A549 (cell line): Measurements from ENCODE around the gene STAC. TPM values are rescaled to one million over a fixed set of nuclear protein-coding genes. Genes with fewer than 3 reads are reported as not detected.

ENCODE experiments used
- ATAC-seq, 2 experiments: fragments of 200-7000 bp in 1 of 2; fragments of >200 bp in 1 of 2; cut with Nextera tagmentation in 1 of 2; cut with Tn5 transposase in 1 of 2; 3 replicates each; pipeline versions ENCODE4 v1.8.0 to v1.9.1; 2018 to 2020; ENCODE audit warnings: mild to moderate bottlenecking in 1 of 2, moderate library complexity in 1 of 2
- CTCF ChIA-PET: fragments of 300-600 bp; sonication (Branson Sonifier 250); formaldehyde crosslinking; extraction: SDS; loops from one replicate; lab custom pipeline; 2021; ENCODE audit warnings: antibody characterized with exemption, inconsistent platforms; lab: Yijun Ruan, JAX
- POLR2A ChIA-PET: fragments of 350-600 bp; formaldehyde crosslinking; extraction: SDS; loops from one replicate; lab custom pipeline; 2021; ENCODE audit warnings: antibody characterized with exemption, inconsistent platforms; lab: Yijun Ruan, JAX
- DNase-seq, 2 experiments: peaks; one replicate each; pipeline versions ENCODE4 v3.0.0 to v3.0.0-alpha.2; 2011 to 2016; ENCODE audit warnings: low read depth in 1 of 2, low spot score in 1 of 2
- FAIRE-seq: peaks from 2 replicates; lab custom pipeline; 2011; peaks lifted over from hg19 to GRCh38; lab: Jason Lieb, UNC
- H3K27ac ChIP-seq, 2 experiments: fragments of >200 bp; sonication (Bioruptor Twin); formaldehyde crosslinking; 3 replicates each; pipeline ENCODE4 v1.5.1; 2016 to 2017
- H3K4me1 ChIP-seq: fragments of >200 bp; sonication (Bioruptor Twin); formaldehyde crosslinking; 3 replicates; pipeline ENCODE4 v1.6.1; 2016
- H3K4me2 ChIP-seq: fragments of >200 bp; sonication (Bioruptor Twin); formaldehyde crosslinking; 3 replicates; pipeline ENCODE4 v1.6.1; 2016
- H3K4me3 ChIP-seq: fragments of >200 bp; sonication (Bioruptor Twin); formaldehyde crosslinking; 3 replicates; pipeline ENCODE4 v1.5.1; 2016
- H3K9me3 ChIP-seq: fragments of >200 bp; sonication (Bioruptor Twin); formaldehyde crosslinking; 3 replicates; pipeline ENCODE4 v1.6.1; 2016
- CBX2 ChIP-seq: fragments of 200-600 bp; sonication (generic); IDR thresholded peaks from 2 replicates; pipeline ENCODE4 v1.6.1; 2016; ENCODE audit warnings: low read depth, mild to moderate bottlenecking, borderline replicate concordance
- CEBPB ChIP-seq, 2 experiments: fragments of >200 bp in 1 of 2; sonication (Bioruptor Twin) in 1 of 2; formaldehyde crosslinking in 1 of 2; IDR thresholded peaks; 2 replicates each; pipeline ENCODE4 v1.6.1; 2012 to 2016
- EHF ChIP-seq: fragments of 250-450 bp; sonication (Bioruptor Pico); IDR thresholded peaks from 2 replicates; pipeline ENCODE4 v1.5.0; 2020; ENCODE audit warnings: mild to moderate bottlenecking
- ESRRA ChIP-seq: fragments of 150-350 bp; IDR thresholded peaks from 2 replicates; pipeline ENCODE4 v1.6.1; 2014; ENCODE audit warnings: mild to moderate bottlenecking, low read length, borderline replicate concordance
- FOSB ChIP-seq: fragments of 250-450 bp; sonication (Bioruptor Pico); IDR thresholded peaks from 2 replicates; pipeline ENCODE4 v1.5.0; 2020; ENCODE audit warnings: mild to moderate bottlenecking, moderate library complexity
- FOSL2 ChIP-seq, 2 experiments: fragments of 450-650 bp in 1 of 2; fragments of >200 bp in 1 of 2; sonication (Bioruptor Twin) in 1 of 2; formaldehyde crosslinking; IDR thresholded peaks; 2 replicates each; pipeline versions ENCODE4 v1.5.0 to v1.6.1; 2016 to 2020; ENCODE audit warnings: mild to moderate bottlenecking in 1 of 2, moderate library complexity in 1 of 2
- HDAC2 ChIP-seq: fragments of 200-600 bp; sonication (generic); IDR thresholded peaks from 2 replicates; pipeline ENCODE4 v1.6.1; 2016
- HOXA7 ChIP-seq: fragments of 250-450 bp; sonication (Bioruptor Pico); IDR thresholded peaks from 2 replicates; pipeline ENCODE4 v1.5.0; 2020; ENCODE audit warnings: mild to moderate bottlenecking, moderate library complexity
- HOXB13 ChIP-seq: fragments of 250-450 bp; sonication (Bioruptor Pico); IDR thresholded peaks from 2 replicates; pipeline ENCODE4 v1.5.0; 2020; ENCODE audit warnings: low read depth, mild to moderate bottlenecking, moderate library complexity
- KDM5A ChIP-seq: fragments of 200-600 bp; sonication (generic); IDR thresholded peaks from 2 replicates; pipeline ENCODE4 v1.6.1; 2016; ENCODE audit warnings: antibody characterized with exemption, mild to moderate bottlenecking
- MAFK ChIP-seq: fragments of 450-650 bp; IDR thresholded peaks from 2 replicates; pipeline ENCODE4 v1.6.1; 2014; ENCODE audit not compliant: partially characterized antibody
- MAZ ChIP-seq: fragments of 150-350 bp; IDR thresholded peaks from 2 replicates; pipeline ENCODE4 v1.6.1; 2014; ENCODE audit warnings: antibody characterized with exemption, low read depth, low read length, borderline replicate concordance
- NPAS2 ChIP-seq: fragments of 250-450 bp; sonication (Bioruptor Pico); IDR thresholded peaks from 2 replicates; pipeline ENCODE4 v1.8.0; 2022; ENCODE audit warnings: mild to moderate bottlenecking, moderate library complexity, borderline replicate concordance
- RAD21 ChIP-seq, 2 experiments: fragments of >200 bp in 1 of 2; sonication (Bioruptor Twin) in 1 of 2; formaldehyde crosslinking in 1 of 2; IDR thresholded peaks in 1 of 2; conservative IDR thresholded peaks in 1 of 2; 2 replicates in 1 of 2; 3 replicates in 1 of 2; pipeline ENCODE4 v1.6.1; 2012 to 2018; ENCODE audit warnings: inconsistent platforms in 1 of 2
- RCOR1 ChIP-seq: fragments of 150-350 bp; IDR thresholded peaks from 2 replicates; pipeline ENCODE4 v1.6.1; 2014; ENCODE audit warnings: antibody characterized with exemption, low read length, low read depth
- RNF2 ChIP-seq: fragments of 200-600 bp; sonication (generic); IDR thresholded peaks from 2 replicates; pipeline ENCODE4 v1.6.1; 2016; ENCODE audit warnings: low read depth, mild to moderate bottlenecking, antibody characterized with exemption, moderate library complexity, borderline replicate concordance
- SMC3 ChIP-seq: fragments of >200 bp; sonication (Bioruptor Twin); formaldehyde crosslinking; IDR thresholded peaks from 3 replicates; pipeline ENCODE4 v1.6.1; 2018; ENCODE audit warnings: inconsistent platforms
- SREBF2 ChIP-seq: fragments of 450-650 bp; IDR thresholded peaks from 2 replicates; pipeline ENCODE4 v1.6.1; 2014; ENCODE audit warnings: mild to moderate bottlenecking, moderate library complexity
- ZFP36 ChIP-seq: fragments of 450-650 bp; IDR thresholded peaks from 2 replicates; pipeline ENCODE4 v1.6.1; 2014; ENCODE audit warnings: borderline replicate concordance; ENCODE audit not compliant: partially characterized antibody
- ZSCAN20 ChIP-seq: fragments of 250-450 bp; sonication (Bioruptor Pico); IDR thresholded peaks from 2 replicates; pipeline ENCODE4 v1.8.0; 2022; ENCODE audit warnings: mild to moderate bottlenecking, moderate library complexity
- WGBS: methylation state at CpG from one replicate; pipeline ENCODE4 v1.1.6; 2017; ENCODE audit errors: missing lambda C conversion rate; 5-methylcytosine and 5-hydroxymethylcytosine counted together
- polyA plus RNA-seq, 4 experiments: library from polyadenylated mRNA; depleted of rRNA in 3 of 4; stranded (reverse); fragments of >200 nt; fragmentation: RNase III in 1 of 4; extraction: RNeasy Plus Mini Kit Qiagen cat#74134 plus additional on column Dnase treatment in 1 of 4; gene quantifications; 2 replicates in 3 of 4; 3 replicates in 1 of 4; pipeline ENCODE4 v1.2.3, GENCODE V29; 2011 to 2017
- TF ChIP-seq, protein P1 (sequence below): IDR thresholded peaks from 2 replicates; pipeline ENCODE4 v1.6.1; 2012
- TF ChIP-seq, protein P2 (sequence below): IDR thresholded peaks from 2 replicates; pipeline ENCODE4 v1.6.1; 2012
- TF ChIP-seq, protein P3 (sequence below): fragments of >200 bp; sonication (Bioruptor Twin); formaldehyde crosslinking; IDR thresholded peaks from 3 replicates; pipeline ENCODE4 v1.6.1; 2016
- TF ChIP-seq, protein P4 (sequence below): fragments of 250-450 bp; sonication (Bioruptor Pico); IDR thresholded peaks from 2 replicates; pipeline ENCODE4 v1.5.0; 2020; ENCODE audit warnings: low read depth, mild to moderate bottlenecking, moderate library complexity
- TF ChIP-seq, protein P5 (sequence below): fragments of 200-600 bp; sonication (generic); IDR thresholded peaks from 2 replicates; pipeline ENCODE4 v1.6.1; 2016; ENCODE audit warnings: antibody characterized with exemption, mild to moderate bottlenecking, moderate library complexity

Gene STAC
- polyA plus RNA-seq, 2 of the 4 experiments (the other 2 are of a cell fraction): 2.2 to 3.4 TPM

DNA sequence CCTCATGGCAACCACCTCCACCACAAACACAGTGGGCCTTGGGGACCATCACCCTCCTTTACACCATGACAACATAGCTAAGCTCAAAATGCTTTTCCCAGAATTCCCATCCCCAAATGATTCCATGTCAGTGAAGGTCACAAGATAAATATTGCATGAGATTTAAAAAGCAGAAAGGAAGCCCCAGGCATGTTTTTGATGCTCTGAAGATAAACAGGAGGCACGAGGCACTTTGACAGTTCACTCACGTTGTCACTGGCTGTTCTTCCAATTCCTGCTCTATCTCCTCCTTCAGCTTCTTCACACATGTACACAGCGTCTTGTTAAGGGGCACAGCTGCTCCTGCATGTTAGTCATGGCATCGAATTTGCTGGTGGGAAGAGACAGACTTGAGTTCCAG is 180.4 kb downstream of the STAC start:
- FAIRE-seq: no peak
- H3K4me3 ChIP-seq: no peak overlapping the region
- POLR2A ChIA-PET: no interaction called here
- no peak for DNase-seq
- no peaks in the 10 kb centered on the region for H3K9me3 ChIP-seq
- H3K27ac ChIP-seq: no peak overlapping the region
- H3K4me2 ChIP-seq: no peak overlapping the region
- no peak for ATAC-seq
- TF ChIP-seq FOSL2 (IDR thresholded peaks at IDR 0.05) (no peak), FOSL2 (CRISPR knock-in tag; IDR thresholded peaks at IDR 0.05) (no peak), SREBF2 (no peak), HOXA7 (CRISPR knock-in tag) (no peak)
- TF ChIP-seq, protein P1, sequence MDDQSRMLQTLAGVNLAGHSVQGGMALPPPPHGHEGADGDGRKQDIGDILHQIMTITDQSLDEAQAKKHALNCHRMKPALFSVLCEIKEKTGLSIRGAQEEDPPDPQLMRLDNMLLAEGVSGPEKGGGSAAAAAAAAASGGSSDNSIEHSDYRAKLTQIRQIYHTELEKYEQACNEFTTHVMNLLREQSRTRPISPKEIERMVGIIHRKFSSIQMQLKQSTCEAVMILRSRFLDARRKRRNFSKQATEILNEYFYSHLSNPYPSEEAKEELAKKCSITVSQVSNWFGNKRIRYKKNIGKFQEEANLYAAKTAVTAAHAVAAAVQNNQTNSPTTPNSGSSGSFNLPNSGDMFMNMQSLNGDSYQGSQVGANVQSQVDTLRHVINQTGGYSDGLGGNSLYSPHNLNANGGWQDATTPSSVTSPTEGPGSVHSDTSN: no peak
- TF ChIP-seq, all 56 proteins: peak for 0
- WGBS: 15% methylated on average over 4 of the region's 4 CpGs
- CTCF ChIA-PET: interaction anchor here (0.9 to 1.8 kb wide), 2 partner anchors 20 to 136 kb away, joined by 3 to 5 read pairs; no protein-coding TSS in a partner anchor
- no peaks in the 10 kb centered on the region for H3K4me1 ChIP-seq

DNA sequence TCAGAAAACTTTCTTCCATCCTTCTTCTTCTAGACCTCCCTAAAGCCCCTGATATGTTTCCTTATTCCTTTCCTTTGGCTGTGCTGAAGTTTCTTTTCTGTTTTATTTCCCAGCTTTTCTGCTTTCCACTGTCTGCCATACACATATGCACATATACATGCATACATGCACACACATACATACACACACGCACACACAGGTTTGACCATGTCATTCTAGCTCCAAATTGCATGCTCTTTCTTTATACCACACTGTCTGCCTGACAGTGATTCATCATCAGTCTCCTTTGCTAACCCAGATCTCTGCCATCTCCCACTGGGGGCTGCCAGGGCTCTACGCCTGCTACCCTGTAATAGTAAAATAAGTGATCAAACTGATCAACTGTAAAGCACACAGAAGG is 181.3 kb downstream of the STAC start:
- Histone ChIP-seq H3K27ac (no peak overlapping the region), H3K4me2 (no peak overlapping the region), H3K4me3 (no peak overlapping the region), H3K9me3 (peaks cover 2% of the 10 kb centered on the region; the same call in 1 of the 3 replicates), H3K4me1 (no peaks in the 10 kb centered on the region)
- no peak for DNase-seq
- POLR2A ChIA-PET: no interaction called here
- FAIRE-seq: no peak
- 51% methylated on average over 2 of the region's 2 CpGs for WGBS
- no peak for ATAC-seq
- CTCF ChIA-PET: interaction anchor here (0.9 to 1.8 kb wide), 2 partner anchors 21 to 135 kb away, joined by 3 to 5 read pairs; no protein-coding TSS in a partner anchor
- no peak for TF ChIP-seq RNF2
- TF ChIP-seq SMC3: no peak
- TF ChIP-seq HOXB13 (CRISPR knock-in tag): no peak
- TF ChIP-seq MAZ: no peak
- TF ChIP-seq KDM5A: no peak

DNA sequence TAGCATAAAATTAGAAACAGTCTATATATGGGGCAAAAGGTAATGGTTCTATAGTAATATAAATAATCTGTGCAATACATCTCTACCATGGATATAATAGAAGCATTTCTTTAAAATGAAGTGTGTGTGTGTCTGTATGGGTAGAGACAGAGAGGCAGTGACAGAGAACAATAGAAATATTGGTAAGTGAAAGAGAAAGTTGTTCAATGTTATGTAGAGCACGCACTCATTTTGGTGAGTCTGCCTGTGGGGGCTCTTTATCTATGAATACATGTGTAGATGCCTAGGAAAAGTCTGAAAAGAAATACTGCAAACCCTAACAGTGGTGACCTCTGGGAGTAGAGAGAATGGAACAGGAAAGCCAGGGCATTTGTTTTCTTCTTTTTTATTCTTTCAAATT is 182.6 kb downstream of the STAC start:
- POLR2A ChIA-PET: no interaction called here
- no peak for ATAC-seq
- FAIRE-seq: no peak

More for the DNA sequence above, 182.6 kb downstream of the STAC start:
- Histone ChIP-seq H3K4me2 (no peak overlapping the region), H3K4me1 (no peaks in the 10 kb centered on the region), H3K27ac (no peak overlapping the region), H3K4me3 (no peak overlapping the region), H3K9me3 (peaks cover 2% of the 10 kb centered on the region; the same call in 1 of the 3 replicates)
- DNase-seq: no peak
- 37% methylated on average over 1 of the region's 1 CpG for WGBS
- TF ChIP-seq, protein P2, sequence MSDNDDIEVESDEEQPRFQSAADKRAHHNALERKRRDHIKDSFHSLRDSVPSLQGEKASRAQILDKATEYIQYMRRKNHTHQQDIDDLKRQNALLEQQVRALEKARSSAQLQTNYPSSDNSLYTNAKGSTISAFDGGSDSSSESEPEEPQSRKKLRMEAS: no peak
- TF ChIP-seq CEBPB (IDR thresholded peaks at IDR 0.05): no peak
- TF ChIP-seq HDAC2: no peak
- no peak for TF ChIP-seq EHF (CRISPR knock-in tag)
- no peak for TF ChIP-seq ZFP36
- TF ChIP-seq NPAS2 (CRISPR knock-in tag): no peak
- TF ChIP-seq, protein P3, sequence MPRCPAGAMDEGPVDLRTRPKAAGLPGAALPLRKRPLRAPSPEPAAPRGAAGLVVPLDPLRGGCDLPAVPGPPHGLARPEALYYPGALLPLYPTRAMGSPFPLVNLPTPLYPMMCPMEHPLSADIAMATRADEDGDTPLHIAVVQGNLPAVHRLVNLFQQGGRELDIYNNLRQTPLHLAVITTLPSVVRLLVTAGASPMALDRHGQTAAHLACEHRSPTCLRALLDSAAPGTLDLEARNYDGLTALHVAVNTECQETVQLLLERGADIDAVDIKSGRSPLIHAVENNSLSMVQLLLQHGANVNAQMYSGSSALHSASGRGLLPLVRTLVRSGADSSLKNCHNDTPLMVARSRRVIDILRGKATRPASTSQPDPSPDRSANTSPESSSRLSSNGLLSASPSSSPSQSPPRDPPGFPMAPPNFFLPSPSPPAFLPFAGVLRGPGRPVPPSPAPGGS: no peak
- TF ChIP-seq ZSCAN20 (CRISPR knock-in tag): no peak
- no peak for TF ChIP-seq RNF2
- TF ChIP-seq ESRRA: no peak
- TF ChIP-seq, protein P4, sequence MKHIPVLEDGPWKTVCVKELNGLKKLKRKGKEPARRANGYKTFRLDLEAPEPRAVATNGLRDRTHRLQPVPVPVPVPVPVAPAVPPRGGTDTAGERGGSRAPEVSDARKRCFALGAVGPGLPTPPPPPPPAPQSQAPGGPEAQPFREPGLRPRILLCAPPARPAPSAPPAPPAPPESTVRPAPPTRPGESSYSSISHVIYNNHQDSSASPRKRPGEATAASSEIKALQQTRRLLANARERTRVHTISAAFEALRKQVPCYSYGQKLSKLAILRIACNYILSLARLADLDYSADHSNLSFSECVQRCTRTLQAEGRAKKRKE (CRISPR knock-in tag): no peak
- no peak for TF ChIP-seq RAD21 (conservative IDR thresholded peaks at IDR 0.05 in 1 of 2, IDR thresholded peaks at IDR 0.05 in 1 of 2)
- no peak for TF ChIP-seq MAFK
- no peak for TF ChIP-seq FOSB (CRISPR knock-in tag)
- TF ChIP-seq RCOR1: no peak
- no peak for TF ChIP-seq CBX2
- TF ChIP-seq MAZ: no peak
- TF ChIP-seq, protein P5, sequence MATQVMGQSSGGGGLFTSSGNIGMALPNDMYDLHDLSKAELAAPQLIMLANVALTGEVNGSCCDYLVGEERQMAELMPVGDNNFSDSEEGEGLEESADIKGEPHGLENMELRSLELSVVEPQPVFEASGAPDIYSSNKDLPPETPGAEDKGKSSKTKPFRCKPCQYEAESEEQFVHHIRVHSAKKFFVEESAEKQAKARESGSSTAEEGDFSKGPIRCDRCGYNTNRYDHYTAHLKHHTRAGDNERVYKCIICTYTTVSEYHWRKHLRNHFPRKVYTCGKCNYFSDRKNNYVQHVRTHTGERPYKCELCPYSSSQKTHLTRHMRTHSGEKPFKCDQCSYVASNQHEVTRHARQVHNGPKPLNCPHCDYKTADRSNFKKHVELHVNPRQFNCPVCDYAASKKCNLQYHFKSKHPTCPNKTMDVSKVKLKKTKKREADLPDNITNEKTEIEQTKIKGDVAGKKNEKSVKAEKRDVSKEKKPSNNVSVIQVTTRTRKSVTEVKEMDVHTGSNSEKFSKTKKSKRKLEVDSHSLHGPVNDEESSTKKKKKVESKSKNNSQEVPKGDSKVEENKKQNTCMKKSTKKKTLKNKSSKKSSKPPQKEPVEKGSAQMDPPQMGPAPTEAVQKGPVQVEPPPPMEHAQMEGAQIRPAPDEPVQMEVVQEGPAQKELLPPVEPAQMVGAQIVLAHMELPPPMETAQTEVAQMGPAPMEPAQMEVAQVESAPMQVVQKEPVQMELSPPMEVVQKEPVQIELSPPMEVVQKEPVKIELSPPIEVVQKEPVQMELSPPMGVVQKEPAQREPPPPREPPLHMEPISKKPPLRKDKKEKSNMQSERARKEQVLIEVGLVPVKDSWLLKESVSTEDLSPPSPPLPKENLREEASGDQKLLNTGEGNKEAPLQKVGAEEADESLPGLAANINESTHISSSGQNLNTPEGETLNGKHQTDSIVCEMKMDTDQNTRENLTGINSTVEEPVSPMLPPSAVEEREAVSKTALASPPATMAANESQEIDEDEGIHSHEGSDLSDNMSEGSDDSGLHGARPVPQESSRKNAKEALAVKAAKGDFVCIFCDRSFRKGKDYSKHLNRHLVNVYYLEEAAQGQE: no peak
- CTCF ChIA-PET: no interaction called here
